OCI-LY7 (cell line): ENCODE results near the gene EP400.

Experiments used
- CTCF ChIP-seq: fragments of 200-600 bp; sonication (generic); conservative IDR thresholded peaks from 2 replicates; pipeline ENCODE4 v1.5.1; 2014; ENCODE audit warnings: mild to moderate bottlenecking, antibody characterized with exemption, low read length, moderate library complexity, mixed read lengths
- EZH2phosphoT487 ChIP-seq: fragments of 200-600 bp; sonication (generic); IDR thresholded peaks from 2 replicates; pipeline ENCODE4 v1.6.1; 2018; ENCODE audit warnings: low read depth, borderline replicate concordance, mild to moderate bottlenecking, mixed run types, antibody characterized with exemption, low read length, moderate library complexity, mixed read lengths

DNA sequence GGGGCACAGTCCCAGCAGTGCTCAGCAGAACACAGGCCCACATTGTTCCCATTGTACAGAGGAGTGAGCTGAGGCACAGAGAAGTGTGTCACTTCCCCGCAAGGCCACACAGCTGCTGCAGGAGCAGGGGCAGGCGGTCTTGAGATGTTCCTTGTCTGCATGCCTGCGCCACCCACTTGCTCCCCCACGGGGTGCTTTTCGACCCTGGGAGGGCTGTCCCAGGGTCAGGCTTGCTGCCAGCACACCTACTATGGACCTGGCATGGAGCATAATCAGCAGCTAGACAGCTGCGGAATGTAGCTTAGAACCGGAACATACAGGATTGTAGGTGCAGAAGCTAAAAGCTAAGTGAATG lies 7.8 kb upstream of the EP400 start:
- TF ChIP-seq CTCF (no peak), EZH2phosphoT487 (no peak)
